Activated CD4-positive, alpha-beta T cell treated with anti-CD3 and anti-CD28 coated beads, Interleukin-2, Interleukin-4, amounts not matched to agents 100 ng/mL and 50 ng/mL, durations not matched to agents 16 hours and 8 hours (primary cell): ENCODE measurements around the gene FLNB.

Experiments
- DNase-seq: peaks from one replicate; pipeline ENCODE4 v3.0.0-alpha.2; 2020; ENCODE audit warnings: low spot score

FLNB gene

GRCh38 chr3:58106061-58106460, 97.8 kb downstream of the FLNB start:
- no peak for DNase-seq

GRCh38 chr3:58106640-58107039, 98.4 kb downstream of the FLNB start:
- DNase-seq, result no peak

GRCh38 chr3:58107597-58107996, 99.4 kb downstream of the FLNB start:
- DNase-seq, result no peak

GRCh38 chr3:58109752-58110151, 101.5 kb downstream of the FLNB start:
- no peak for DNase-seq

GRCh38 chr3:58111513-58112184, 103.4 kb downstream of the FLNB start:
- DNase-seq, result no peak

- DNase-seq, result no peak
Observed at GRCh38 chr3:58112185-58112535, 103.9 kb downstream of the FLNB start.

- no peak for DNase-seq
Observed at GRCh38 chr3:58115175-58115574, 107.0 kb downstream of the FLNB start.

- peak; percentile 31 for DNase-seq
Observed at GRCh38 chr3:58116161-58116955, 108.1 kb downstream of the FLNB start.

- DNase-seq, result no peak
Observed at GRCh38 chr3:58116985-58117384, 108.8 kb downstream of the FLNB start.

- DNase-seq, result no peak
Observed at GRCh38 chr3:58117561-58118181, 109.4 kb downstream of the FLNB start.

GRCh38 chr3:58119186-58119585, 111.0 kb downstream of the FLNB start:
- no peak for DNase-seq

- no peak for DNase-seq
Observed at GRCh38 chr3:58120075-58120812, 112.0 kb downstream of the FLNB start.

- DNase-seq, result no peak
Observed at GRCh38 chr3:58121183-58121582, 113.0 kb downstream of the FLNB start.

- DNase-seq, result no peak
Observed at GRCh38 chr3:58122936-58123700, 114.9 kb downstream of the FLNB start.

GRCh38 chr3:58124387-58124786, 116.2 kb downstream of the FLNB start:
- DNase-seq, result no peak

- no peak for DNase-seq
Observed at GRCh38 chr3:58129041-58129770, 121.0 kb downstream of the FLNB start.

GRCh38 chr3:58130591-58130990, 122.4 kb downstream of the FLNB start:
- no peak for DNase-seq

GRCh38 chr3:58131101-58131825, 123.0 kb downstream of the FLNB start:
- DNase-seq, result no peak

- DNase-seq, result no peak
Observed at GRCh38 chr3:58132850-58133249, 124.6 kb downstream of the FLNB start.

- DNase-seq, result no peak
Observed at GRCh38 chr3:58134468-58134867, 126.2 kb downstream of the FLNB start.
